Muscle of leg (tissue), 11 donors: ENCODE results near the gene CEP135. TPM values are rescaled to one million over a fixed set of nuclear protein-coding genes. Genes with fewer than 3 reads are reported as not detected.

ENCODE experiments used
- DNase-seq: peaks from one replicate; pipeline ENCODE4 v3.0.0; 2013
- H3K27ac ChIP-seq: one replicate; pipeline ENCODE4 v1.5.1; 2013; ENCODE audit warnings: mild to moderate bottlenecking, low read length, control low read depth
- H3K27me3 ChIP-seq: one replicate; pipeline ENCODE4 v1.6.1; 2013; ENCODE audit warnings: low read length; ENCODE audit not compliant: control insufficient read depth, insufficient read depth
- H3K36me3 ChIP-seq: one replicate; pipeline ENCODE4 v1.6.1; 2013; ENCODE audit warnings: low read length; ENCODE audit not compliant: control insufficient read depth, insufficient read depth
- H3K4me1 ChIP-seq: one replicate; pipeline ENCODE4 v1.6.1; 2013; ENCODE audit warnings: low read length; ENCODE audit not compliant: control insufficient read depth, insufficient read depth
- H3K4me3 ChIP-seq: one replicate; pipeline ENCODE4 v1.5.1; 2013; ENCODE audit warnings: low read length, control low read depth
- H3K9me3 ChIP-seq: replicated peaks from 2 replicates; pipeline ENCODE4 v1.6.1; 2013; ENCODE audit warnings: low read depth, low read length; ENCODE audit not compliant: control insufficient read depth
- WGBS: methylation state at CpG from one replicate; pipeline ENCODE4 v1.1.5; 2013; ENCODE audit warnings: missing lambda C conversion rate; ENCODE audit not compliant: insufficient coverage; 5-methylcytosine and 5-hydroxymethylcytosine counted together
- polyA plus RNA-seq, 8 donors: library from polyadenylated mRNA; unstranded; fragments of 120-200 nt; gene quantifications; one replicate each; pipeline versions ENCODE4 v1.2.1 to v1.2.3, GENCODE V29; 2013; ENCODE audit warnings: inconsistent platforms in 1 of 8, low replicate concordance in 1 of 8; ENCODE audit not compliant: insufficient read length in 8 of 8, insufficient read depth in 1 of 8
- total RNA-seq: library from RNA; stranded (reverse); fragments of 120-200 nt; gene quantifications from one replicate; pipeline ENCODE4 v1.2.4, GENCODE V29; 2013

The CEP135 gene
- total and polyA plus RNA-seq, 9 donors, result 4.4 to 8.2 (median 5.5) TPM

DNA sequence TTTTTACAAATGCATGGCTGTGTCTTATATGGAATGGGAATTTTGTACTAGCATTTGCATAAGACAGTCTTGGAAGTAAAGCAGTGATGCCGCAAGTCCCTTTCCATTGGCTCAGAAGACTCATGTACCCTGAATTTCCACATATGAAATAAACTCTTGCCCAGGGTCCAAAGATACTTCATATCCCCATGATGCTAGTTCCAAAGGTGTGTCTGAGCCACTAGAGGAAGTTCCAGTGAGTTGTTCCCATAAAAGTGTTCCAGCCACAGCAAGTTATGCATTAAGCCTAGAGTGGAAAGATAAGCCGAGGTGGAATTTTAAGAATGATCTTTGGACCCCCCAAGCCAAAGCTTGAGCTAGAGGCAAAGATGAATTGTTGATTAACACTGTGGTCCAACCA, 9.3 kb upstream of the CEP135 start:
- Histone ChIP-seq H3K27me3 (no peaks in the 10 kb centered on the region), H3K4me1 (no peaks in the 10 kb centered on the region), H3K9me3 (peaks cover 8% of the 10 kb centered on the region), H3K4me3 (no peak overlapping the region), H3K36me3 (no peaks in the 10 kb centered on the region), H3K27ac (no peak overlapping the region)
- no peak for DNase-seq
- 92% methylated on average over 2 of the region's 2 CpGs for WGBS

DNA sequence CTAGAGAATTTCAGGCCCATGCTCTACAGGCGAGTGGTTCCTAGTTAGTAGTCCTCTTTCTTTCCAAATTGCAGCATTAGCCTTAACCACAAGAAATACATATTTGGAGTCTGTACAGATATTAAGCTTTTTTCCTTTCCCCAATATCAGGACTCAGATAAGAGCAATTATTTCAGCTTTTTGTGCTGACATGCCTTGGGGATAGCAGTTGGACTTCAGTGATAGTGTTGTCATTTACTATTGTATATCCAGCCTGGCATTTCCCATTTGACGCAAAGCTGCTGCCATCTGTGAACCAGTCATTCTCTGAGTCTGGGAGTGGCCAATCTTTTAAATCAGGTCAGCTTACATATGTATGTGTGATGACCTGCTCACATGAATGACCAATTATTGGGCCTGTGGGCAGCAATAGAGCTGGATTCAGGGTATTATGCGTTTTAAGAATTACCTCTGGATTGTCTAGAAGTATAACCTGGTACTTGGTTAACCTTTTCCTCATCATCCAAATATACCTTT, 6.8 kb upstream of the CEP135 start:
- Histone ChIP-seq H3K27ac (no peak overlapping the region), H3K4me1 (no peaks in the 10 kb centered on the region), H3K27me3 (no peaks in the 10 kb centered on the region), H3K9me3 (peaks cover 7% of the 10 kb centered on the region), H3K36me3 (no peaks in the 10 kb centered on the region), H3K4me3 (no peak overlapping the region)
- no CpG with 5 or more reads among the region's 3 CpGs for WGBS
- DNase-seq, result no peak

DNA sequence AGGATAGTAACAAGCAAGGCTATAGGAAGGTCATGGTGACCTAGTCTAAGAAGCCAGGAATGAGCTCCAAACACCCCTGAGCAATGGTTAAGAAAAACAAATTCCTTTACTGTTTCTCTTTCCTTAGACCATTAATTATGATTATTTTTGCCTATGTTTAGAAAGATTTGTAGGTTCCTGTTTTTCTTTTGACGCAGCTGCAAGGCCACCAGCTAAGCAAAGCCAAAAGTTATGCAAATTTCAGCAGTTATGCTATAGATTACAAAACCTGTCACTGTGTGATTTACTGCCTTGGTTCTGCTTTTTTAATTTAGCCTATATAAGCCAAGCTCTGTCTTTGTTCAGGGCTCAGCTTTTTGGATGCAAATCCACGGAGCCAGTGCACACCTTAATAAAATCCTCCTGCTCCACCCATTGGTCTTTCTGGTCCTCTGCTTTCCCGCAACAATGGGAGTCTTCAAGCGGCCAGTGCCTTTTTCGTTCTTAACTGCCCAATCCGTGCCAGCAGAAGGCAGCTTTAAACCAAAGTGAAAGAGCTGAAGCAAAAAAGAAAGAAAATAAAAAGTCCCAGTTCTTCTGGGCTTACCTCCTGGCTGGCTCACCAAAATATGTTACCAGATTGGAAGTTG, 1.4 kb upstream of the CEP135 start:
- H3K4me3 ChIP-seq, result peak overlapping the region; percentile 76
- peak; percentile 46 for DNase-seq
- peaks cover 9% of the 10 kb centered on the region for H3K4me1 ChIP-seq
- peak overlapping the region; percentile 96 for H3K27ac ChIP-seq
- 58% methylated on average over 4 of the region's 6 CpGs for WGBS
- no peaks in the 10 kb centered on the region for H3K27me3 ChIP-seq
- H3K9me3 ChIP-seq, result no peaks in the 10 kb centered on the region
- H3K36me3 ChIP-seq, result peaks cover 2% of the 10 kb centered on the region

DNA sequence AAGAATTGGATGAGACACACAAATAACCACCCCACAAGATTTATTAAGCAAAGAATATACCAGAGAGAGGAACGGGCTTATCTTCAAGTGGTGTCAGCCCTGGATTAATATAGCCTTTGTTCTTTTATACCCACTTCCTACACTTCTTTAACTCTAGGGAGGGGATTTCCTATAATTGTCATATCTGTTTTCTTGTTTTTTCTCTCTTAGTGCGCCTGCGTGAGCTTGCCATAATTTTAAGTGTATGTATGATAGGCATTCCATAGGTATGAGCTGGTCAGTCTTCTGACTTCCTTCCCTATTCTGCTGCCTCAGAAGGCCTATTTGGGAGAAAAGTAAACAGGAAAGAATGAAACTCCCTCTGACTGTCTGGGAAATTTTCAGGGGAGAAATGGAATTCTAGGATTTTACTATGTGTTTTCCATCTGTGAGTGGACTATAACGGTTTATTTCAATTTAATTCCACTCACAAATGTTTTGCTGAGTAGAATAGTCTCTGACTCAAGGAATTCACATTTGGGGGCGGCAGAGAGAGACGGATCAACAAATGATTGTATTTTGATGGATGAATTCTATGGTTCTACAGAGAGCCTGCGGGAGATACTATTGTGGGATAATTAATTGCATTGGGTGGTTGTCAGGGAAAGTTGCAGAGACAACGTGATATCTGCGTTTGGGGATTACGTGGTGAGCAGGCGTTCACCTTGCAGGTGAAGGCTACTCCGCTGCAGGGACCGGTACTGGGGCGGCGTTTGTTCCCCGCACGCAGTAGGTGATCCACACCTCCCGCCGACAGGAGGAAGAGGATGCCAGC, 626 bp upstream of the CEP135 start:
- peak; percentile 73 for DNase-seq
- Histone ChIP-seq H3K27me3 (no peaks in the 10 kb centered on the region), H3K36me3 (peaks cover 5% of the 10 kb centered on the region), H3K9me3 (no peaks in the 10 kb centered on the region), H3K4me3 (peak overlapping the region; percentile 76), H3K4me1 (peaks cover 9% of the 10 kb centered on the region), H3K27ac (peak overlapping the region; percentile 96)
- under 1% methylated on average over 15 of the region's 19 CpGs for WGBS

DNA sequence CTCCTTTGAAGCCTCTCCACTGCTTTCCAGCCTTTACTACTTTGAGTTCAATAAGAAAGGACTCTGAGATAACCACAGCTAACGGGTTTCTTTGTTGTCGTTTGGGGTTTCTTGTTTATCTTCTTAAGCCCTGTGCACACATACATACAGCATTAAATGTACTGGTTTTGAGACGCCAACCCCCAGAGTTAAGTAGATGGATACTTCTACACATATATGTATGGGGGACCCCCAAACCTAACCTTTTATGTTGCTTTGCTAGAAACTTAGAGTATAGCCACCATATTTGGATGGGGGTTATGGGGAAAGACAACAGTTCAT, 697 bp downstream of the CEP135 start:
- Histone ChIP-seq H3K27me3 (no peaks in the 10 kb centered on the region), H3K4me3 (peak overlapping the region; percentile 76), H3K9me3 (no peaks in the 10 kb centered on the region), H3K4me1 (peaks cover 9% of the 10 kb centered on the region), H3K36me3 (peaks cover 5% of the 10 kb centered on the region), H3K27ac (peak overlapping the region; percentile 96)
- no peak for DNase-seq
- WGBS, result no CpG with 5 or more reads among the region's 3 CpGs

DNA sequence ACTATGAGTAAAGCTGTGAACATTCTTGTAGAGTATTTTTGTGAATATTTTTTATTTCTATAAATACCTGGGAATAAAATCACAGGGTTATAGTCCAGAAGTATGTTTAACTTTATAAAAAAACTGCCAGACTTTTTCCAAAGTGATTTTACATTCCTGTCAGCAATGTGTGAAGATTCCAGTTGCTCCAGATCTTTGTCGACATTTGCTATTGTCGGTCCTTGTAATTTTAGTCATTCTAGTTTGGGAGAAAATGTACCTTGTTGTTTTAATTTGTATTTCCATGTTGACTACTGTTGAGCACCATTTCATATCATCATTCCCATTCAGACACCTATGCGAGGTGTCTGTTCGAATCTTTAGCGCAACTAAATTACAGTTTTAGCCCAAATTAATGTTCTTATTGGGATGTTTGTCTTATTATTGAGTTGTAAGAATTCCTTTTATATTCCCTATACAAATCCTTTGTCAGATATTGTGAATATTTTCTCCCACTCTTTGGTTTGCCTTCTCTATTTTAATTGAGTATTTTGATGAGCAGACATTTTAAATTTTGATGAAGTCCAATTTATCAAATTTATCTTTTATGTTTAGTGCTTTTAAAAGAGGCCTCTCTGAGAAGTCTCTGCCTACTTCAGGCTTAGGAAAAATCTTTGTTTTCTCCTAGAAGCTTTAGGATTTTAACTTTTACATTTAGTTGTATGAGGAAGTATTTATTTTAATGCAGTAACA, 2.6 kb downstream of the CEP135 start:
- H3K27ac ChIP-seq, result no peak overlapping the region
- H3K4me1 ChIP-seq, result peaks cover 9% of the 10 kb centered on the region
- H3K9me3 ChIP-seq, result no peaks in the 10 kb centered on the region
- no peak for DNase-seq
- H3K27me3 ChIP-seq, result no peaks in the 10 kb centered on the region
- H3K36me3 ChIP-seq, result peaks cover 11% of the 10 kb centered on the region
- WGBS, result no CpG with 5 or more reads among the region's 5 CpGs
- H3K4me3 ChIP-seq, result no peak overlapping the region

DNA sequence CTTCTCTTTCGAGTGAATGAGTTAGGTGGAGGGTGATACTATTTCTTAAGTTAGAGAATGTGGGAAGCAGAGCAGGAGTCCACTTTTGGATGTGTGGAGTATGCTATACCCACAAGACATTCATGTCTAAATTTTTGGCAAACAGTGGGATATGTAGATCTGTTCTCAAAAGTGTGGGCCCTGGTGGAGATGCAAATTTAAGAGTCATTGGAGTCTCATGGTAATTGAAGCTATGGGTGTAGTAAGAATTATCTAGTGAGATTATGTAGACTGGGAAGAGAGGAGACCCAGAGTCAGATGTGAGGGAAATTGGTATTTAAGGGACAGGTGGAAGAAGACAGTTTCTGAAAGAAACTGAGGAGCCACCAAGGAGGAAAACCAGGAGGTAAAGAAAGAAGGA, 7.0 kb downstream of the CEP135 start:
- Histone ChIP-seq H3K9me3 (no peaks in the 10 kb centered on the region), H3K36me3 (peaks cover 23% of the 10 kb centered on the region), H3K27ac (no peak overlapping the region), H3K27me3 (no peaks in the 10 kb centered on the region), H3K4me3 (no peak overlapping the region), H3K4me1 (no peaks in the 10 kb centered on the region)
- DNase-seq, result no peak
- 60% methylated on average over 1 of the region's 1 CpG for WGBS

DNA sequence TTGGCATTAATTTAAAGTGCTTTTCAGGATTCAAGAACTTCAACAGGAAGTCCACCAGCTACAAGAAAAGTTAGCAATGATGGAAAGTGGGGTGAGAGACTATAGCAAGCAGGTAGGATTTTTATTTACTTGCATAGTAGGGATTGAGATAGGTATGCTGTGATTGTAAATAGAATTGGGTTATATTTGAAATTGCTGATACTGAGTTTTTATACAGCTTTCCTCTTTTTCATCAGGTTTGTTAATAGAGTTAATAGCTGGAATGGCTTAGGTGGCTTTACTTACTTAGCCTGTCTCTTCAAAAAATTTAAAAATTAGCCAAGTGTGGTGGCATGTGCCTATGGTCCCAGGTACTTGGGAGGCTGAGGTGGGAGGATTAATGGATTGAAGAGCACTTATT, 10.9 kb downstream of the CEP135 start:
- Histone ChIP-seq H3K27me3 (no peaks in the 10 kb centered on the region), H3K36me3 (peaks cover 16% of the 10 kb centered on the region), H3K4me1 (no peaks in the 10 kb centered on the region), H3K4me3 (no peak overlapping the region), H3K27ac (no peak overlapping the region), H3K9me3 (no peaks in the 10 kb centered on the region)
- no peak for DNase-seq

DNA sequence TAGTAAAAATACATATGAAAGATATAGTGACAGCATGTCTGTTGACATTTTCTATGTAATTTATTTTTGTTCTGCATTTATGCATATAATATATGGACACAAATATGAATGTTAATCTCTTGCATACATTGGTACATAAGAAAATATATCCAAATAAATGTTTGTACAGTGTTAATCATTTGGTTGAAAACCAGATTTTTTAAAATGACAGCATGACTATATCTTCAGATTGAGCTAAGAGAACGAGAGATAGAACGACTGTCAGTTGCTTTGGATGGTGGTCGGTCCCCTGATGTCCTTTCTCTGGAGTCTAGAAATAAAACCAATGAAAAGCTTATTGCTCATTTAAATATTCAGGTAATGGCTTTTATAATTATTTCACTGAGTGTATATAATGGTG, 15.3 kb downstream of the CEP135 start:
- Histone ChIP-seq H3K27ac (no peak overlapping the region), H3K9me3 (no peaks in the 10 kb centered on the region), H3K36me3 (no peaks in the 10 kb centered on the region), H3K27me3 (no peaks in the 10 kb centered on the region), H3K4me1 (no peaks in the 10 kb centered on the region), H3K4me3 (no peak overlapping the region)
- no peak for DNase-seq
- no CpG with 5 or more reads among the region's 3 CpGs for WGBS

DNA sequence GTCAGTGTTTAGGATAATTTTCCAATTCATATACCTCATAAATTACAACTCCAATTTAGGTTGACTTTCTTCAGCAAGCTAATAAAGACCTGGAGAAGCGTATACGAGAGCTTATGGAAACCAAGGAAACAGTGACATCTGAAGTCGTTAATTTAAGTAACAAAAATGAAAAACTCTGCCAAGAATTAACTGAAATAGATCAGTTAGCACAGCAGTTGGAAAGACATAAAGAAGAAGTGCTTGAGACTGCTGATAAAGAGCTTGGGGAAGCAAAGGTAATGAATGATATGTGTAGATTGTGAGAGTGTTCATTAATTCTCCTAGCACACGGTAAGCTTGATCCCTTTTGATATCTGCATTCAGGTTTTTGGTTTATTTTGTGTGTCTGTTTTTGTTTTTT, 16.8 kb downstream of the CEP135 start:
- H3K9me3 ChIP-seq, result no peaks in the 10 kb centered on the region
- H3K27ac ChIP-seq, result no peak overlapping the region
- no peak overlapping the region for H3K4me3 ChIP-seq
- WGBS, result 88% methylated on average over 1 of the region's 4 CpGs
- no peaks in the 10 kb centered on the region for H3K27me3 ChIP-seq
- DNase-seq, result no peak
- H3K36me3 ChIP-seq, result no peaks in the 10 kb centered on the region
- no peaks in the 10 kb centered on the region for H3K4me1 ChIP-seq
